ENCODE data around the gene FBXW10B.
A peak's percentile ranks its signal among the peaks of the same experiment; 100 is the strongest.
"Not testable (repeated sequence)": the region's sequence is repeated elsewhere in the genome, so short reads cannot be mapped to it uniquely, and the experiment has no call there.

Gene FBXW10B

GRCh38 chr17:15630930-15631453, 11.5 kb upstream of the FBXW10B start:
- DNase-seq: not testable (repeated sequence)

GRCh38 chr17:15629991-15630390, 10.5 kb upstream of the FBXW10B start:
- not testable (repeated sequence) for DNase-seq

- not testable (repeated sequence) for DNase-seq
Observed at GRCh38 chr17:15623661-15624209, 4.2 kb upstream of the FBXW10B start.

- not testable (repeated sequence) for DNase-seq
Observed at GRCh38 chr17:15623255-15623654, 3.8 kb upstream of the FBXW10B start.

GRCh38 chr17:15622124-15622523, 2.6 kb upstream of the FBXW10B start:
- not testable (repeated sequence) for DNase-seq

- not testable (repeated sequence) for DNase-seq
Observed at GRCh38 chr17:15616828-15617227, 2.7 kb downstream of the FBXW10B start.

GRCh38 chr17:15615850-15616249, 3.7 kb downstream of the FBXW10B start:
- DNase-seq: not testable (repeated sequence)

GRCh38 chr17:15613111-15613510, 6.4 kb downstream of the FBXW10B start:
- DNase-seq: not testable (repeated sequence)

GRCh38 chr17:15592960-15593359, 26.5 kb downstream of the FBXW10B start:
- not testable (repeated sequence) for DNase-seq

GRCh38 chr17:15591986-15592385, 27.5 kb downstream of the FBXW10B start:
- not testable (repeated sequence) for DNase-seq

- not testable (repeated sequence) for DNase-seq
Observed at GRCh38 chr17:15590844-15591243, 28.7 kb downstream of the FBXW10B start.

GRCh38 chr17:15589544-15590536, 29.7 kb downstream of the FBXW10B start:
- peak; percentile 21 to 47 for DNase-seq

- DNase-seq: not testable (repeated sequence)
Observed at GRCh38 chr17:15588017-15588416, 31.5 kb downstream of the FBXW10B start.

GRCh38 chr17:15583313-15583712, 36.2 kb downstream of the FBXW10B start:
- DNase-seq: not testable (repeated sequence)

- DNase-seq: not testable (repeated sequence)
Observed at GRCh38 chr17:15581462-15581861, 38.0 kb downstream of the FBXW10B start.

- not testable (repeated sequence) for DNase-seq
Observed at GRCh38 chr17:15576848-15577247, 42.7 kb downstream of the FBXW10B start.

GRCh38 chr17:15574660-15575059, 44.8 kb downstream of the FBXW10B start:
- not testable (repeated sequence) for DNase-seq

GRCh38 chr17:15573870-15574269, 45.6 kb downstream of the FBXW10B start:
- not testable (repeated sequence) for DNase-seq
